ENCODE data around the gene COMT.

- TF ChIP-seq POLR2A (IDR thresholded peaks at IDR 0.05), result no peak
- TF ChIP-seq CTCF (IDR thresholded peaks at IDR 0.05), result no peak
- TF ChIP-seq EP300 (IDR thresholded peaks at IDR 0.05), result no peak
Observed at GRCh38 chr22:20017622-20017958, 76.0 kb downstream of the COMT start.
